HG03575 (cell line): ENCODE data around the gene MRPS34.
"Not testable (repeated sequence)": the region's sequence is repeated elsewhere in the genome, so short reads cannot be mapped to it uniquely, and the experiment has no call there.

Source experiments
- ATAC-seq: cut with Tn5 transposase; IDR thresholded peaks from one replicate; pipeline ENCODE4 v1.9.1; 2021; ENCODE audit not compliant: unreplicated experiment, insufficient number of reproducible peaks, low FRiP score; ENCODE audit errors: extremely low read depth

MRPS34 gene

GRCh38 chr16:1799263-1799662 lies 26.3 kb upstream of the MRPS34 start:
- ATAC-seq: not testable (repeated sequence)

- no peak for ATAC-seq
Observed at GRCh38 chr16:1794908-1795666, 22.2 kb upstream of the MRPS34 start.

- ATAC-seq: no peak
Observed at GRCh38 chr16:1794221-1794871, 21.4 kb upstream of the MRPS34 start.

DNA sequence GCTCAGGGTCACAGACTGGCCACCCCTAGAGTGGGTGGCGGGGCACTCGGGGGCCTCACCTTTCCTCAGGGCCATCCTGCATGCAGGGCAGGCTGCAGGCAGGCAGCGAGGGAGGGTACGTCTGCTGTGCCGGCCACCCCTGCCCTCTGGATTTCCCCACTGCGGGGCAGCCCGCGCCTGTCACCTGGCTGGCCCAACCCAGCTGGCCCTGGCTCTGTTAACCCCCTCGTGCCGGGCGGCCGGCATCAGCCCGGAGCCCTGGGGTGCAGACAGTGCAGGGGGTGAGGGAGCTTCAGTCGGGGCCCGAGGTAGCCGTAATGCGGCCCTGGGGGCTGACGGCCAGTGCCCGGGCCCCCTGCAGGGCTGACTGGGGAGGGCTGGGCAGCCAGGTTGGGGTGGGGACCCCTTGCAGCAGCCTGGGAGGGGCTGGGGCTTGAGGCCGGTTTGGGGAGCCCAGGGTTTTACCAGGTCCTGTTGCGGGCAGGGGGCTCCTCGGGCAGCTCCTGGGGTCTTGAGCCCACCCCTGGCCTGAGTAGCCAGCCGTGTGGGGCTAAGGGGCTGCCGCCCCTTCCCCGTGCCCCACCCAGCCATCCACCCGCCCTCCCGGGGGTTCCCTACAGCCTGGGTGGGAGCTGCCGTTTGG lies 20.8 kb upstream of the MRPS34 start, which contains the start of gene IGFALS:
IGFALS (minus strand) TSS at position 128 of the 643 bp plus-strand sequence; CDS start at position 75, 53 bp downstream.
- no peak for ATAC-seq

GRCh38 chr16:1792836-1793577 lies 20.1 kb upstream of the MRPS34 start:
- ATAC-seq: no peak

DNA sequence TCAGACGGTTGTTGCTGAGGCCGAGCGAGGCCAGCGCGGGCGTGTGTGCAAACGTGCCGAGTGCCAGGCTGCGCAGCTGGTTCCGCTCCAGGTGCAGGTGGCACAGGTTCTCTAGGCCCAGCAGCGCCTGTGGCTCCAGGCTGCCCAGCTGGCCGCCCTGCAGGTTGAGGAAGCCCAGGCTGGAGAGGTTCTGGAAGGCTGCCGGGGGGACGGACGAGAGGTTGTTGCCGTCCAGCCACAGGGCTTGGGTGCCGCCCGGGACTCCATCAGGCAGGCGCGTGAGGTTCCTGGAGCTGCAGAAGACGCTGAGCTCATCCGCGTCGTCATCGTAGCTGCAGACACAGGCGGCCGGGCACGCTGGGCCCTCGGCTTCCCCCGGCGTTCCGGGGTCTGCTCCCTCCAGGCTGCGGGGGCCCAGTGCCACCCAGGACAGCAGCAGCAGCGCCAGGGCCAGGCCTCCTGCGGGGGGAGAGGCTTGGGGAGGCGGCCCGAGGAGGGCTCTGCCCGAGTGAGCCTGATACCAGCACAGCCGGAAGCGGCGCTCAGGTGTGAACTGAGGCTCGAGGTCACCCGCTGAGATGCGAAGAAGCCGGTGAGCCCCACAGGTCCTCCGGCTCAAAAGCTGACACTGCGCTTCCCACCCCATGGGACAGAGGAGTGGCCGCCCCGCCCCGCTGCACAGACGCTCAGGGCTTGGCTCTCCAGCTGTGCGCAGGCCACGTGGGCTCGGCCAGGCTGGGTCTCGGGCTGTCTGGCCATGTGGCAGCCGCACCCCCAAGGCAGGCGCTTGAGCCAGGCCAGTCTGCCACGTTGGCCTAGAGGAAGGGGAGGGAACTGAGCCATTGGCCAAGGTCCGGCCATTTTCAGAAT lies 19.2 kb upstream of the MRPS34 start:
- ATAC-seq: no peak

- ATAC-seq: no peak
Observed at GRCh38 chr16:1791256-1791942, 18.5 kb upstream of the MRPS34 start.

- no peak for ATAC-seq
Observed at GRCh38 chr16:1790611-1791255, 17.8 kb upstream of the MRPS34 start.

- ATAC-seq: no peak
Observed at GRCh38 chr16:1790261-1790610, 17.3 kb upstream of the MRPS34 start.

GRCh38 chr16:1789643-1790045 lies 16.7 kb upstream of the MRPS34 start:
- no peak for ATAC-seq

DNA sequence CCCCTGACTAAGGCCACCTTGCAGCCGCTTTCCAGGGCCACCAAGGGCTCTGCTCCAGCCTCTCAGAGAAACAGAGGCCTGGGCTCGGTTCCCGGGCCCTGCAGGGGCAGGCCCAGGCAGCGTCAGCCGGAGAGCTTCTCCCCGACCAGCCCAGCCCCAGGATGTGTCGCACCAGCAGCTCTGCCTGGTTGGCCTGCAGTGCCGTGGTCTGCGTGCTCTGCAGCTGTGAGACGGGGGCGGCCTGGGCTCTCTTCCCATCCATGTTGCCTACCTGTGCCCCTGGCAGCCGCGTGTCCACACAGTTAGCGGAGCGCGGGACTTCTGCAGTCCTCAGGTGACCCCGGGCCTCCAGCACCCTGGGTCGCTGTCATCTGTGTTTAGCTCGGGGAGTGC lies 15.8 kb upstream of the MRPS34 start:
- ATAC-seq: no peak

DNA sequence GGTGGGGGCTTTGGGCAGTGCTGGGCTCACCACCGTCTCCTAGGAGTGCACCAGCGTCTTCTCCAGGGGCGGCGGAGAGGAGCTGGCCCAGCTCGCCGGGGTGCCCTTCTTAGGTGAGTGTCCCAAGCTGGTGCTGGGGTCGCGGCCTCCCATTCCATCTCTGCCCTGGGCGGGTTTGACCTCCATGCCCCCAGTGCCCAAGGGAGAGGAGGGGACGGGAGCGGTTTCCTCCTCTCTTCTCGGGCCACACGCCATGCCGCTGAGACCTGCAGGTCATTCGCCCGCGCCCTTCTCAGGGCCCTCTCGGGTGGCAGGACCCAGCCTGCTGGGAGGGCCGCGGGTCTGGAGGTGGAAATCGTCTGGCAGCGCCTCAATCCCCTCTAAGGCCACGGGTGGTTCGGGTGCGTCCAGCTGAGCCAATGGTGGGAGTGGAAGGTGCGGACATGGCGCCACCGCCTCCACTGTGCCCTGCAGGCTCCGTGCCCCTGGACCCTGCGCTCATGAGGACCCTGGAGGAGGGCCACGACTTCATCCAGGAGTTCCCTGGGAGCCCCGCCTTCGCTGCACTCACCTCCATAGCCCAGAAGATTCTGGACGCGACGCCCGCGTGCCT lies 15.3 kb upstream of the MRPS34 start:
- no peak for ATAC-seq

- ATAC-seq: no peak
Observed at GRCh38 chr16:1787322-1788094, 14.6 kb upstream of the MRPS34 start.

DNA sequence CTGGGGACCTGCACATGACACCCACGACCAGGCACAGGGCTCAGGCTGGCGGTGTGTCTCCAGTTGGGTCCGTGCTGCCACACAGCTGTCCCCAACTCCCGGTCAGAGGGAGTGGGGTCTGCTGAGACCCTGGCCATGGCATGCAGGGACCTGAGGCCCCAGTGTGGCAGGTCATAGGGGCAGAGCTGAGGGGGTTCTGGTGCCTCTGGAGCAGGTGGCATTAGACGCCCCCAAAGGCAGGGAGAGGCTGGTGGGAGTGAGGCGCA lies 14.1 kb upstream of the MRPS34 start:
- ATAC-seq: no peak

DNA sequence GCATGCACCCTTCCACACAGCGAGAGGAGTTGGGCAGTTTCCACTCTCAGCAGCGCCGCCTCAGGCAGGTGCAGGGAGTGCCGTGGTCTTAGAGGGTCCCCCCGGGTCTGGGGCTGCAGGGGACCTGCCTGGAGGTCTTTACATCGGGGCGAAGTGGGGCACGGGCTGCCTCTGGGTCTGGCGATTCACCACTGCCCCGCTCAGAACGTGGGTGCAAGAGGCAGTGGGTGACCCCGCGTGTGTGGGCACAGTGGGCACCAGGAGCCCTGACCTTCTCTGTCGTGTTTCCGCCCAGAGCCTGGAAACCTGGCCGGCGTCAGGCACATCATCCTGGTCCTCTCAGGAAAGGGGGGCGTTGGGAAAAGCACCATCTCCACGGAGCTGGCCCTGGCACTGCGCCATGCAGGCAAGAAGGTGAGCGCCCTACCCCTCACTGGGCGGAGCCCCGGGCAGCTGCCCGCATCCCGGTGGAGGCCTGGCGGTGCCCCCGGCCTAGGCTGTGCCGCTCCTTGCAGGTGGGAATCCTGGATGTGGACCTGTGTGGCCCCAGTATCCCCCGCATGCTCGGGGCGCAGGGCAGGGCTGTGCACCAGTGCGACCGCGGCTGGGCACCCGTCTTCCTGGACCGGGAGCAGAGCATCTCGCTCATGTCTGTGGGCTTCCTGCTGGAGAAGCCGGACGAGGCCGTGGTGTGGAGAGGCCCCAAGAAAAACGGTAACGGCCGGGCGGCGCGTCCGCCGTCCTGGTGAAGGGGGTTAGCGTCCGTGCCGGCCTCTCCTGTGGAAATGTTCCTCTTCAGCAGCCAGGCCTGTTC lies 13.5 kb upstream of the MRPS34 start:
- ATAC-seq: no peak

GRCh38 chr16:1785846-1786170 lies 12.9 kb upstream of the MRPS34 start:
- ATAC-seq: no peak
